Suprapubic skin (tissue), 4 donors: ENCODE results near the gene ERFL. TPM values are rescaled to one million over a fixed set of nuclear protein-coding genes. Genes with fewer than 3 reads are reported as not detected.

Experiments used
- DNase-seq, 2 donors: peaks; one replicate each; pipeline ENCODE4 v3.0.0-alpha.2; 2019; ENCODE audit warnings: low spot score in 2 of 2
- H3K27ac ChIP-seq: fragments of 200-600 bp; sonication (generic); one replicate; pipeline ENCODE4 v1.5.1; 2019
- H3K27me3 ChIP-seq: fragments of 200-600 bp; sonication (generic); one replicate; pipeline ENCODE4 v1.5.1; 2019
- H3K36me3 ChIP-seq: fragments of 200-600 bp; sonication (generic); one replicate; pipeline ENCODE4 v1.5.1; 2019
- H3K4me1 ChIP-seq: fragments of 200-600 bp; sonication (generic); one replicate; pipeline ENCODE4 v1.5.1; 2019
- H3K4me3 ChIP-seq: fragments of 200-600 bp; sonication (generic); one replicate; pipeline ENCODE4 v1.5.1; 2019; ENCODE audit warnings: mild to moderate bottlenecking
- H3K9me3 ChIP-seq: fragments of 200-600 bp; sonication (generic); one replicate; pipeline ENCODE4 v1.5.1; 2019
- CTCF ChIP-seq, 2 donors: fragments of 200-600 bp in 1 of 2; fragments of 450-650 bp in 1 of 2; sonication (generic) in 1 of 2; IDR thresholded peaks; one replicate each; pipeline ENCODE4 v1.5.1; 2016 to 2019; ENCODE audit warnings: antibody characterized with exemption in 2 of 2, mild to moderate bottlenecking in 1 of 2, moderate library complexity in 1 of 2
- EP300 ChIP-seq: sonication (generic); formaldehyde crosslinking; IDR thresholded peaks from one replicate; pipeline ENCODE4 v1.6.1; 2017; ENCODE audit warnings: antibody characterized with exemption
- POLR2A ChIP-seq, 2 donors: fragments of 450-650 bp; IDR thresholded peaks; one replicate each; pipeline ENCODE4 v1.6.1; 2017; ENCODE audit warnings: antibody characterized with exemption in 2 of 2, mild to moderate bottlenecking in 2 of 2, moderate library complexity in 2 of 2
- POLR2AphosphoS5 ChIP-seq, 3 donors: sonication (generic); formaldehyde crosslinking; IDR thresholded peaks; one replicate each; pipeline ENCODE4 v1.6.1; 2017; ENCODE audit warnings: antibody characterized with exemption in 3 of 3
- WGBS: methylation state at CpG from one replicate; pipeline ENCODE4 v1.1.5; 2018; 5-methylcytosine and 5-hydroxymethylcytosine counted together
- total RNA-seq, 4 donors: library from RNA; depleted of rRNA; stranded (reverse); fragments of >200 nt; gene quantifications; one replicate each; pipeline ENCODE4 v1.1.0, GENCODE V29; 2016

ERFL gene
- total RNA-seq: under 1 TPM in 2 of 4 donors, not detected in 2; 0.21 to 0.72 TPM

DNA sequence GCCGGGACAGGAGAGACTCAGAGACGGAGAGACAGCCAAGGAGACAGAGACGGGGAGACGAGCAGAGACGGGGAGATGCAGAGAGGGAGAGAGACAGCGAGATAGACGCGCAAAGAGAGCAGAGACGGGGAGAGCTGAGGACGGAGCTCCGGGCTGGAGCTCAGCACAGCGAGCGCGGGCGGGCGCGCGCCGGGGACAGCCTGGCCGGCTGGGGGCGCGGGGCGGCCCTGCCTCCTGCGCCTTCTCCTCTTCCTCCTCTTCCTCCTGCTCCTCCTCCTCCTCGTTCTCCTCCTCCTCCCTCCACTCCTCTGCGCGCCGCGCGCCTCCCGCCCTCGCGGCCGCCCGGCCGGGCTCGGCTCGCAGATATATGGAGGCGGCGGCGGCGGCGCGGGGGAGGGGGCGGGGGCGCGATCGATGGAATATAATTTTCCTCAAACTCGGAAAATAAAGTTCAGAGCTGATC, at the start of gene ERFL:
ERFL (minus strand) TSS at position 229 of the 463 bp plus-strand sequence. CDS start 15,530 bp downstream, outside the sequence.
- TF ChIP-seq CTCF (IDR thresholded peaks at IDR 0.05) (no peak), POLR2A (IDR thresholded peaks at IDR 0.05) (no peak), EP300 (no peak), POLR2AphosphoS5 (IDR thresholded peaks at IDR 0.05) (no peak)
- Histone ChIP-seq H3K27me3 (peaks cover 99% of the 10 kb centered on the region), H3K4me1 (peaks cover 17% of the 10 kb centered on the region), H3K36me3 (no peaks in the 10 kb centered on the region), H3K27ac (no peak within 1 kb of the TSS), H3K4me3 (peak within 1 kb of the TSS; percentile 51), H3K9me3 (no peaks in the 10 kb centered on the region)
- WGBS: 2% methylated on average over 39 of the region's 49 CpGs
- DNase-seq: no peak

DNA sequence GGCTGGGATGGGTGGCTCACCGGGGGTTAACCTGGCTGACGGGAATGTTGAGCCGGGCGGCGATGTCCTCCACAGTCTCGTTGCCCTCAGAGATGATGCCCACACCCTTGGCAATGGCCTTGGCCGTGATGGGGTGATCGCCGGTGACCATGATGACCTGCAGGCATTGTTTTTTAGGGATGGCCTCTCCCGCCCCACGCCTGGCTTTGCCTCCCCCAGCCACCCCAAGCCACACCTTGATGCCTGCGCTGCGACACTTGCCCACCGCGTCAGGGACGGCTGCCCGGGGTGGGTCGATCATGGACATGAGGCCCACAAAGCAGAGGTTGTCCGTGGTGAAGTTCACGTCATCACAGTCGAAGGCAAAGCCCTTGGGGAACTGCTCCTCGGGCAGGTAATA, 49.7 kb upstream of the ERFL start:
- Histone ChIP-seq H3K9me3 (no peaks in the 10 kb centered on the region), H3K27ac (no peak overlapping the region), H3K27me3 (peaks cover 8% of the 10 kb centered on the region), H3K36me3 (no peaks in the 10 kb centered on the region), H3K4me1 (no peaks in the 10 kb centered on the region), H3K4me3 (no peak overlapping the region)
- DNase-seq: no peak
- TF ChIP-seq POLR2AphosphoS5 (IDR thresholded peaks at IDR 0.05) (no peak), EP300 (no peak), CTCF (IDR thresholded peaks at IDR 0.05) (no peak), POLR2A (IDR thresholded peaks at IDR 0.05) (no peak)
- 84% methylated on average over 15 of the region's 22 CpGs for WGBS

DNA sequence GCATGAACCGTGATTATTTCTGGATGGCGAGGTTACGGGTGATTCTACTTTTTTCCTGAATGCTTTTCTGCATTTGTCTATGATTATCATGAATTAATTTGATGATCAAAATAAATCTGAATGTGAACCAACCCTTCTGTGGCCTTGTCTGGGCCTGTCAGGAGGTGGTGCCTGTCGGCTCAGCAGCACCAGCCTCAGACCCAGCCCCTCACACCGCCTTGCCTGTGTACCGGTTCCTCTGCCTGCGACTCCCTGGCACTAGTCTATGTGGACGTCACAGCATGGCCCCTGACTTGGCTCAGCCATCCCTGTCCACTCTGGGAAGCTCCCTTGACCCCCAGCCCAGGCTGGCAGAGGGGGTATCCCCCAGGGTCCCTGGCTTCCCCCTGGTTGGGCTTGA, 46.4 kb upstream of the ERFL start:
- no peak overlapping the region for H3K4me3 ChIP-seq
- no peaks in the 10 kb centered on the region for H3K9me3 ChIP-seq
- no peak overlapping the region for H3K27ac ChIP-seq
- no peaks in the 10 kb centered on the region for H3K36me3 ChIP-seq
- no peaks in the 10 kb centered on the region for H3K4me1 ChIP-seq
- WGBS: 48% methylated on average over 6 of the region's 8 CpGs
- no peak for TF ChIP-seq CTCF (IDR thresholded peaks at IDR 0.05)
- TF ChIP-seq POLR2AphosphoS5 (IDR thresholded peaks at IDR 0.05): no peak
- TF ChIP-seq EP300: no peak
- TF ChIP-seq POLR2A (IDR thresholded peaks at IDR 0.05): no peak
- no peaks in the 10 kb centered on the region for H3K27me3 ChIP-seq
- no peak for DNase-seq

GRCh38 chr19:41971363-41971762, 43.1 kb upstream of the ERFL start:
- Histone ChIP-seq H3K36me3 (no peaks in the 10 kb centered on the region), H3K4me1 (no peaks in the 10 kb centered on the region)
- 86% methylated on average over 11 of the region's 11 CpGs for WGBS

More at GRCh38 chr19:41971363-41971762, 43.1 kb upstream of the ERFL start:
- no peaks in the 10 kb centered on the region for H3K9me3 ChIP-seq
- no peak for DNase-seq
- TF ChIP-seq EP300 (no peak), POLR2AphosphoS5 (IDR thresholded peaks at IDR 0.05) (no peak), POLR2A (IDR thresholded peaks at IDR 0.05) (no peak), CTCF (IDR thresholded peaks at IDR 0.05) (no peak)
- H3K27me3 ChIP-seq: peaks cover 21% of the 10 kb centered on the region
- H3K4me3 ChIP-seq: no peak overlapping the region
- H3K27ac ChIP-seq: no peak overlapping the region
